ENCODE measurements around the gene ANGPTL7.

ANGPTL7 gene

DNA sequence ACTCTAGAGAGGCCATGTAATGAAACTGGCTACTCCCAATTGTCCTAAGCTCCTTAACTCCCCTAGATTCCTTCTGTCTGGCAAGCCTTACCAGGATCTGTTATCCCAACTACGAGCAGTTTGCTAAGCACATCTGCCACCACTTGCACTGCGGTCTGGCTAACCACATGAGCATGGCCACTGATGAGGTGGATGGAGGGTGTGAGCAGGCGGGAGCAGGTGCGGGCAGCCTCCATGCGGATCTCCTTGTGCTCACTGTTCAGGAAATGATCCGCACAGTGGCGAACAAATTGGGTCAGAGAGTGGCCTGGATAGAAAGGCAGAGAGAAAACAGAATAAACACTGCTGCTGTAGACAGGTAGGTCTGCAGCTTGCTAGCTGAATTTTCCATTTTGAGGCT is 49.2 kb downstream of the ANGPTL7 start (continued):
- TF ChIP-seq ZNF169 (tag by site-specific recombination; IDR thresholded peaks at IDR 0.05), result no peak
- TF ChIP-seq ZNF670 (tag by site-specific recombination; IDR thresholded peaks at IDR 0.05; ENCODE audit: low read depth), result no peak
- TF ChIP-seq ZNF76 (tag by site-specific recombination; IDR thresholded peaks at IDR 0.05; ENCODE audit: borderline replicate concordance, low read depth), result no peak
- TF ChIP-seq KLF16 (tag by site-specific recombination; IDR thresholded peaks at IDR 0.05), result no peak
- no peak for TF ChIP-seq MZF1 (tag by site-specific recombination; IDR thresholded peaks at IDR 0.05; ENCODE audit: borderline replicate concordance)
- no peak for TF ChIP-seq ZNF37A (tag by site-specific recombination; IDR thresholded peaks at IDR 0.05)
- TF ChIP-seq ZSCAN16 (tag by site-specific recombination; IDR thresholded peaks at IDR 0.05), result no peak
- TF ChIP-seq ZNF544 (tag by site-specific recombination; IDR thresholded peaks at IDR 0.05), result no peak

DNA sequence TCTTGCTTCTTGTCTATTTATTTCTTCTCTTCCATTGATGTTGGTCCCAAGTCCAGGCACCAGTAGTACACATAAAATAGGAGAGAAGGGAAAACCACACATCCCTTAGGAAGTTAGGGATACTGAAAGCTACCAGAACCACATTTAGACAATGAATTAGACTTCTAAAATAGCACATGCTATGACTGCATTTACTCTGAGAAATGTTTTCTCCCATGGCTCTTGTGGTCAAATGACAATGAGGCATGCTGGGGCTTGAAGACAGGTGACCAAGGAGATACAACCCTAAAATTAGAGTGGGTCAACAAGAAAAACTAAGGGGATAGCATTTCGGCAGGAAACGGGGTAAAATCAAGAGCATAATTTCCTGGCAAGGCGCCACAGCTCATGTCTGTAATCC is 56.1 kb downstream of the ANGPTL7 start:
- no peaks in the 10 kb centered on the region for H3K9me3 ChIP-seq (ENCODE audit: control insufficient read depth, insufficient read depth, low read depth, low read length)
- ChIA-PET POLR2A (no interaction called here), CTCF (interaction anchor here (0.9 kb wide), 1 partner anchor 400 kb away, joined by 3 read pairs; no protein-coding TSS in a partner anchor)
- H3K36me3 ChIP-seq (ENCODE audit: control insufficient read depth in 2 of 2, insufficient read depth in 1 of 2, low read length in 2 of 2), result peaks cover 31 to 84% of the 10 kb centered on the region in 2 experiments
- no peak overlapping the region for H3K27ac ChIP-seq (ENCODE audit: extremely low read depth, low read depth, low read length)
- no peaks in the 10 kb centered on the region for H3K4me1 ChIP-seq (ENCODE audit: control insufficient read depth, insufficient read depth, low read length)
- TF ChIP-seq KLF1 (tag by site-specific recombination; IDR thresholded peaks at IDR 0.05) (no peak), ZNF664 (tag by site-specific recombination; IDR thresholded peaks at IDR 0.05) (no peak), TRIM28 (IDR thresholded peaks at IDR 0.05; ENCODE audit: borderline replicate concordance, low read length) (no peak), ZBTB1 (tag by site-specific recombination; IDR thresholded peaks at IDR 0.05) (no peak)
- TF ChIP-seq, protein P1, sequence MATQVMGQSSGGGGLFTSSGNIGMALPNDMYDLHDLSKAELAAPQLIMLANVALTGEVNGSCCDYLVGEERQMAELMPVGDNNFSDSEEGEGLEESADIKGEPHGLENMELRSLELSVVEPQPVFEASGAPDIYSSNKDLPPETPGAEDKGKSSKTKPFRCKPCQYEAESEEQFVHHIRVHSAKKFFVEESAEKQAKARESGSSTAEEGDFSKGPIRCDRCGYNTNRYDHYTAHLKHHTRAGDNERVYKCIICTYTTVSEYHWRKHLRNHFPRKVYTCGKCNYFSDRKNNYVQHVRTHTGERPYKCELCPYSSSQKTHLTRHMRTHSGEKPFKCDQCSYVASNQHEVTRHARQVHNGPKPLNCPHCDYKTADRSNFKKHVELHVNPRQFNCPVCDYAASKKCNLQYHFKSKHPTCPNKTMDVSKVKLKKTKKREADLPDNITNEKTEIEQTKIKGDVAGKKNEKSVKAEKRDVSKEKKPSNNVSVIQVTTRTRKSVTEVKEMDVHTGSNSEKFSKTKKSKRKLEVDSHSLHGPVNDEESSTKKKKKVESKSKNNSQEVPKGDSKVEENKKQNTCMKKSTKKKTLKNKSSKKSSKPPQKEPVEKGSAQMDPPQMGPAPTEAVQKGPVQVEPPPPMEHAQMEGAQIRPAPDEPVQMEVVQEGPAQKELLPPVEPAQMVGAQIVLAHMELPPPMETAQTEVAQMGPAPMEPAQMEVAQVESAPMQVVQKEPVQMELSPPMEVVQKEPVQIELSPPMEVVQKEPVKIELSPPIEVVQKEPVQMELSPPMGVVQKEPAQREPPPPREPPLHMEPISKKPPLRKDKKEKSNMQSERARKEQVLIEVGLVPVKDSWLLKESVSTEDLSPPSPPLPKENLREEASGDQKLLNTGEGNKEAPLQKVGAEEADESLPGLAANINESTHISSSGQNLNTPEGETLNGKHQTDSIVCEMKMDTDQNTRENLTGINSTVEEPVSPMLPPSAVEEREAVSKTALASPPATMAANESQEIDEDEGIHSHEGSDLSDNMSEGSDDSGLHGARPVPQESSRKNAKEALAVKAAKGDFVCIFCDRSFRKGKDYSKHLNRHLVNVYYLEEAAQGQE (tag by site-specific recombination; IDR thresholded peaks at IDR 0.05), result no peak
- TF ChIP-seq, protein P2, sequence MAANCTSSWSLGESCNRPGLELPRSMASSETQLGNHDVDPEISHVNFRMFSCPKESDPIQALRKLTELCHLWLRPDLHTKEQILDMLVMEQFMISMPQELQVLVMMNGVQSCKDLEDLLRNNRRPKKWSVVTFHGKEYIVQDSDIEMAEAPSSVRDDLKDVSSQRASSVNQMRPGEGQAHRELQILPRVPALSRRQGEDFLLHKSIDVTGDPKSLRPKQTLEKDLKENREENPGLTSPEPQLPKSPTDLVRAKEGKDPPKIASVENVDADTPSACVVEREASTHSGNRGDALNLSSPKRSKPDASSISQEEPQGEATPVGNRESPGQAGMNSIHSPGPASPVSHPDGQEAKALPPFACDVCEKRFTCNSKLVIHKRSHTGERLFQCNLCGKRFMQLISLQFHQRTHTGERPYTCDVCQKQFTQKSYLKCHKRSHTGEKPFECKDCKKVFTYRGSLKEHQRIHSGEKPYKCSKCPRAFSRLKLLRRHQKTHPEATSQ (tag by site-specific recombination; IDR thresholded peaks at IDR 0.05), result no peak
- TF ChIP-seq, protein P3, sequence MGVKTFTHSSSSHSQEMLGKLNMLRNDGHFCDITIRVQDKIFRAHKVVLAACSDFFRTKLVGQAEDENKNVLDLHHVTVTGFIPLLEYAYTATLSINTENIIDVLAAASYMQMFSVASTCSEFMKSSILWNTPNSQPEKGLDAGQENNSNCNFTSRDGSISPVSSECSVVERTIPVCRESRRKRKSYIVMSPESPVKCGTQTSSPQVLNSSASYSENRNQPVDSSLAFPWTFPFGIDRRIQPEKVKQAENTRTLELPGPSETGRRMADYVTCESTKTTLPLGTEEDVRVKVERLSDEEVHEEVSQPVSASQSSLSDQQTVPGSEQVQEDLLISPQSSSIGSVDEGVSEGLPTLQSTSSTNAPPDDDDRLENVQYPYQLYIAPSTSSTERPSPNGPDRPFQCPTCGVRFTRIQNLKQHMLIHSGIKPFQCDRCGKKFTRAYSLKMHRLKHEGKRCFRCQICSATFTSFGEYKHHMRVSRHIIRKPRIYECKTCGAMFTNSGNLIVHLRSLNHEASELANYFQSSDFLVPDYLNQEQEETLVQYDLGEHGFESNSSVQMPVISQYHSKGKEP (tag by site-specific recombination; IDR thresholded peaks at IDR 0.05), result no peak
- H3K4me3 ChIP-seq (ENCODE audit: low read depth, low read length), result no peak overlapping the region

Data from HEK293 (cell line).